OCI-M2 (cell line): ENCODE measurements around the gene DHODH.

ENCODE experiments used
- DNase-seq: peaks from one replicate; lab custom pipeline; 2025; ENCODE audit not compliant: unreplicated experiment; lab: John Stamatoyannopoulos, UW

Gene DHODH

DNA sequence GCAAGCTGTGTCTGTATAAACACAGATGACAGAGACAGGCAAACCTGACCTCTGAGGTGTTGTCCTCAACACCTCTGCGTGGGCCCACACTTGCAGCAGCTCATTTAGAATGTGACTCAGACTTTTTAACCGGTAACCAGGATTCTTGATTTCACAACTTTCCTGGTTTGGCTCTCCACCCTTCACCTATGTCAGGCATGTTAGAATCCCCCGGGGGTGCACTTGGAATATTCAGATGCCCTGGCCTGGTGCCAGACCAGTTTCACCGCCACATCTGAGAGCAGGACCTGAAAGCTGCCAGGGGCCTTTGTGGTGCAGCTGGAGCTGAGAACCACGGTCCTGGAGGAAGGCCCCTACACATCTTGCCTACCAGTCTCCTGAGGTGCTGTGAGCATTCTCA lies 4.8 kb downstream of the DHODH start:
- DNase-seq, result no peak

- peak; percentile 35 for DNase-seq
Observed at GRCh38 chr16:72013888-72014581, 5.5 kb downstream of the DHODH start.

DNA sequence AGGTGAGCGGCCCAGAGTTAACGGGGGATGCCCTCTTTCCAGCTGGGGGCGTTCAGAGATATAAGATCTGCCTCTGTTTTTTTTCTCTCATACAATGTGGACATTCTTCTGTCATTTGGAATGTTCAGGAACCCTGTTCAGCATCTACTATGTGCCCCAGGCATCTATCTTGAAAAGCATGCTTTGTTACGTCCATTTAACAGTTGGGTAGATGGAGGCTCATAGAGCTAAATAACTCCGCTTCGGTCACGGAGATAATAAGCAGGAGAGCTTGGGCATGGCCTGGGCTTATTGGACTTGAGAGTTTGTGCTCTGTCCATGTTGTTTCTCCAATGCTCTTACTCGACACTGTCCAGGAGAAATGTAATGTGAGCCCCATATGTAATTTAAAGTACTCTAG lies 6.1 kb downstream of the DHODH start:
- DNase-seq, result no peak

GRCh38 chr16:72015124-72015523 lies 6.6 kb downstream of the DHODH start:
- no peak for DNase-seq

- no peak for DNase-seq
Observed at GRCh38 chr16:72018470-72018869, 9.9 kb downstream of the DHODH start.

GRCh38 chr16:72021043-72021442 lies 12.5 kb downstream of the DHODH start:
- DNase-seq, result no peak

GRCh38 chr16:72022127-72022526 lies 13.6 kb downstream of the DHODH start:
- DNase-seq, result no peak

DNA sequence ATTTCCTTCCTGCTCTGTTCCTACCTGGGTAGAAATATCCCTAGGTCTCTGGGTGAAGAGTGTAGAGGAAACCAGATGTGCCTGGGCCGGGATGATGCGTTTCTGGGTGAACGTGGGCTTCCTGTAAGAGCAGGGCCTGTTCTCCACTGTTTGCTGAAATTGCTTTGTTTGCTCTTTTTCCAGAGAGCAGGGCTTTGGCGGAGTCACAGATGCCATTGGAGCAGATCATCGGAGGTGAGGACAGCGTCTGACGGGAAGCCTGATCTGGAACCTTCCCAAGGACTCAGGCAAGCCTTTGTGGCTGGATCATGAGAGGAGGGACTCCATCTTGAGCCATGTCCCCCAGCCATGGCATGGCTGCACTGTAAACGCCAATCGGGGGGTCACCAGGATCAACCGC lies 15.4 kb downstream of the DHODH start:
- DNase-seq, result no peak

- no peak for DNase-seq
Observed at GRCh38 chr16:72024862-72025382, 16.4 kb downstream of the DHODH start.

DNA sequence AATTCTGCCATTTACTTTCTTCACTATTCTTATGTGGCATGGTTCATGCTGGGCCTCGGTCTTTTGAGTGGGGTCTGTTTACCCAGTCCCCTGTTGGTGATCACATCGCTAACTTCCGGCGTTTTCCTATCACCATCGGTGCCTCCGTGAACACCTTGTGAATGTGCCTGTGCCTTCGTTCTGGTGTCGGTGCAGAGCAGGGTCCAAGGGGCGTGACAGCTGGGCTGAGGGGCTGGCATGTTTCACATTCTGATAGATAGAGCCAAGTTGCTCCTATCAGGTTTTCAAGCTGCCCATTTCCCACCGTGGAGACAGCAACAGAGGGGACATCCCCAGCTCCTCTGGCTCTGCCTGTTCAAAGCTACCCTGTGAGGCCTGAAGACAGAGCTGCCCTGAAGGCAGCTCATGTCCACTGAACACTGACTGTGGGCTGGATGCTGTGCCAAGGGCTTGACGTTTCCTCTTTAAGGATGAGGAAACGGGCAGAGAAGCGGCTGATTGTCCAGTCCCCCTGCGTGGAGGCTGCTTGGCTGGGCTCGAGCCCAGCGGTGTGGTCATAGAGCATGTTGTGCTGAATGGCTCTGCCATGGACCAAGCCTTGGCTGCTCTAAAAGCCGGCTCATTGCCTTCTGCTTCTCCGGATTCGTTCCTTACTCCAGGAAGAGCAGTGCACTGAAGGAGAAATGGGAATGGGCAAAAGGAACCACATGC lies 17.0 kb downstream of the DHODH start:
- DNase-seq, result no peak

GRCh38 chr16:72027669-72028378 lies 19.3 kb downstream of the DHODH start:
- DNase-seq, result no peak

GRCh38 chr16:72029567-72030271 lies 21.2 kb downstream of the DHODH start:
- DNase-seq, result no peak

DNA sequence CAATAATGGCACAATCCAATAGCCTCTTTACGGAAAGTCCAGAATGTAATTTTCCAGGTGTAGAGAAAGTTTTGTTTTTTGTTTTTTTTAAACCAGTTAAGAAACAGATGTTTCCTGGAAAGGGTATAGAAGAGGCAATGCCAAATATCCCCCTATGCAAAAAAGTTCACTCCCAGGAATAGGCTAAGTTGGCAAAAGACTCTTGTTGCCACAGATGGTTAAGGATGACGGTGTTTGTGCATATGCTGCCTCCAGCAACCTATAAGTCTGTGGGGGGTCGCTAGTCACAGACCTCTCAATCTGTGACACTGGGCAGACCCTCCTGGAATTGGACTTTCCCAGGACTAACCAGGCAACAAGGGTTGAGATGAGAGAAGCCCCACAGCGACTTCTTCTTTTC lies 24.9 kb downstream of the DHODH start:
- no peak for DNase-seq

- DNase-seq, result no peak
Observed at GRCh38 chr16:72036098-72036497, 27.6 kb downstream of the DHODH start.

DNA sequence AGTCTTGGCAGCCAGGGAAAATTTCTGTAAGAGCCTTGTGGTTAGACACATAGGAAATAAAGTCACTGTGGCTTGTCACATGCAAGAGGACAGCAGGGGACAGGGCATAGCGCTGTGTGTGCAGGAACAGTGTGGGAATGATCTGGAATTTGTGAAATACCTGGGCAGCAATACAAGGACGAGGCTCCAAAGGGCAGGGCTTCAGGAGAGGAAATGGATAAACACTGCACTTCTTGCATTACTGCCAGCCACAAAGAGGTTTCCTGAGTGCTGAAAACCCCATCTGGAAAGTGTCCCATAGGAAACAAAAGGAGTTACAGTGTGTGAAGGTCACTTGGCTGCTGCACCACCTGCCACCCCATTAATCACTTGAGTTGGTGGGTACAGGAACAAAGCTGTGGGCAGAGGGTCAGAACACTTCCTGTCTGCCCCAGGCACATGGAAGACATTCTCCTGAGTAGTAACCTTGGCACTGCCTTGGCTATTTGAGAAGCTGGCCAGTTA lies 33.7 kb downstream of the DHODH start:
- DNase-seq, result no peak

DNA sequence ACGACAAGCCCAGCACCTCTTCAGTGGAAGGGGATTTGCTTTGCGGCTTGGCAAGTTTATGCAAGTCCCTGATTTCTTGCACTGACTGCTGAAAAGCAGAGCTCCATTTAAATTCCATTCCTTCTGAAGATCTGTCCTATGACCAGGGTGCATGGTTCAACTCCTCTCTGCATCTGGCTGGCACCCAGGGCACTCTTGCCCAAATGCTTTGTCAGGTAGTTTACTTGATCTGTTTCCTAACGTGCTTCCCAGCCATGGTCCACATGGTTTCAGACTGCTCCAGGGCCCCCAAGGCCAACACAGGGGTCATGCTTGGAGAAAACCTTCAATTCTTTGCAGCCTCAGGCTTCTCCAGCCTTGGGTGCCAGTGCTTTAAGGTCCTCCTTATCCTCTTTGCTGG lies 34.5 kb downstream of the DHODH start:
- no peak for DNase-seq

DNA sequence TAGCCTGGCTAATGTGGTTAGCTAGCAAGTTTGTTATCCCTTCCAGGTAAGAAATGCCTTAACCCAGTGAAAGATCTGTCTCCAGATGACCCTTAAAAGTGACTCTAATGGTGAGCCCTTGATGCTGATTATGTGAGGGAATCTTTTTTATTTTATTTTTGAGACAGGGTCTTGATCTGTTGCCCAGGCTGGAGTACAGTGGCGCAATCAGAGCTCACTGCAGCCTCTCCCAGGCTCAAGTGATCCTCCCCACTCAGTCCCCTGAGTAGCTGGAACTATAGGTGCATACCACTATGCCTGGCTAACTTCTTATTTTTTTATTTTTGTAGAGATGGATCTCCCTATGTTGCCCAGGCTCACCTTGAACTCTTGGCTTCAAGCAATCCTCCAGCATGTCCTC lies 35.0 kb downstream of the DHODH start:
- DNase-seq, result no peak

DNA sequence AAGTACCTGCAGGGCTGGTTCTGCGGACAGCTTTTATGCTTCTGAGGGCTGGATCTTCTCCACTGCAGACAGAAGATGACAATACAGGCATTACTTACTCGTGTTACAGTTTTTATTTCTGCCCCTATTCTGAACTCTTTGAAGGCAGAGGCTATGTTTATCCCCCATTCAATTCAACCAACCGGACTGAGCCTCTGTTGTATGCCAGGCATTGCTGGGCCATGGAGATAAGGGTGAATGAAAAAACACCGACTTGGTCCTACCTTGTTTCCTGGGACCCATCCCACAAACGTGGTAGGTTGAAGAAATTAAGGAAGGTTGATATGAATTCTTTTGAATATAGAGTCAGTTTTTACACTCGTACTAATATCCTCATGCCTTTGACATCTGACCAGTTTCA lies 35.8 kb downstream of the DHODH start:
- DNase-seq, result no peak

DNA sequence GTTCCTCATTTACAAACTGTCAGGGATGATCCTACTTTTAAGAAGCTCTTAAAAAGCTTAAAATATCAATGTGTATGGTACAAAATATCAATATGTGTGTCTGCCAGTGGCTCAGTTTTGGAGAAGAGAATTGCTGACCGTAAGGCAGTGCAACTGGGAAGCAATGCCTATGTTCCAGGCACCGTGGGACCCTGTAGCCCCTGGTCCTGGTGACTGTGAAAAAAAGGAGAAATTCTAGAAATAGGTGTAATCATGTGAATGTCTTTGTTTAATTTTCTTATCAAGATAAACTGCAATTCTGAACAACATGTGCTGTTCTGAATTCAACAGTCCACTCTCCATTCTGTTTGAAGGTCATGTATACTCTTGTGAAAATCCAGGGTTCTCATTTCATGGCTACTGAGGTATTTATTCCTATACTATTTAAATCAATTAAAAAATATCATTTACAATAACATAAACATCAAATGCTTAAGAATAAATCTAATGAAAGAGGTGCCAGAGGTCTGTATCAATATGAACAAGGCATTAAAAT lies 36.3 kb downstream of the DHODH start:
- no peak for DNase-seq

GRCh38 chr16:72049110-72049509 lies 40.6 kb downstream of the DHODH start:
- no peak for DNase-seq
